Activated effector memory CD4-positive, alpha-beta T cell treated with Interleukin-2 at 50 U/mL for 16 hours (primary cell): ENCODE results near the gene TMTC2.

ENCODE experiments used
- DNase-seq: peaks from one replicate; pipeline ENCODE4 v3.0.0-alpha.2; 2020

Gene TMTC2

DNA sequence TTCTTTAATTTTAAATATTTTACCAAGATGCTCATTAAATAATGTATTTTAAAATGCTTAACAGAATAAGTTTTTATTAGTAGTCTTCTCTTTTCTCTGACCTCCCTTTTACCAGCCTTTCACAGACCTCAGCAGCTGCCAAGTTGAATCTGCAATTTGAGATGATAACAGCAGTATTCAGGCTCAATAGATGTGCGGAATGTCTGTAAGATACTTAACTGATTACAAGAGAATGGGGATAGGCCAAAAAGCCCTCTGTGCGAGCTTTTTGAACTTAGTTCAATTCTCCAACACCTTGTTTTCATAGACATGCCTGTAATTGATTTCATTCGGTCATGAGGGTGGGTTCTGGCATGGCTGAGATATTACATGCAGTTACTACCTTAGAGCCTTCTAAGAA lies 277.2 kb downstream of the TMTC2 start:
- no peak for DNase-seq

DNA sequence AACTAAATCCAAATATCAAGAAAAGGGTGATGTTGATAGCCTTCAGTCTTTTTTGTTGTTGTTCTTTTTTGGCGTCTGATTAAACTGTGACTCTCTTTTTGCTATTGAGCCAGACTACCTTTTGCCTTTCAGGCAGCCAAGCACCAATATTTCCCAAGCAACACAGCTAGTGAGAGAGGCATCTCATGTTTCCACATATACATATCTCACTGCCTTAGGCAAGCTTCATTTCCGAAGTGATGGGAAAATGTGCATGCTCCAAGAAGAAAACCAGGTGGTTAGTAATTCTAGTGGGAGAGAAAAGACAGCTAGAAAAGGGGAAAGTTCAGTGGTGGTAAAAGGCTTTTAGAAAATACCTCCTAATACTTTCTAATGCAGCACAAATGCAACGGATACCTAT lies 277.7 kb downstream of the TMTC2 start:
- DNase-seq = no peak

DNA sequence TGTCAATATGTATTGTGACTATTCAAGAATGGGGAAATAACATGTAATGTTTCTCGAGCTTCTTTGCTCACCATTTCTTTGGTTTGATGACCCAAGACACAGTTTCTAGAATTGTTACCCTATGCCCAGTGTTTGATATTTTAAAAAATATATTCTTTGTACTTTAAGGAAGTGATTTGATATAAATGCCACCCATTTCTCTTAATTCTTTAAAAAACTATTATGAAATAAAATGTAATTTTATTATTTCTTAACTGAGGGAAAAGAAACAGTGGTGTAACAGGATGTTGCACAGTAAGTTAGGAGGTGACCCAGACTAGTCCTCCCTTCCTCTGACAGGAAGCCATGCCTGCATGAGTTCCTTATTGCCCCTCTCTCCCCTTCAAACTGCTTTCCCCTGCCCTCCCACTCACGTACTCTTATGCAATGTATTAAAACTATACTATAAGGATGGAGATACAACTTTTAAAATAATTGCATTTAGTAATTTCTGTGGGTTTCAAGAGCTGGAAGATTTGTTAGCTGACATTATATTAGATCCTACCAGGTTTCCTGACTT lies 279.4 kb downstream of the TMTC2 start:
- DNase-seq = no peak

DNA sequence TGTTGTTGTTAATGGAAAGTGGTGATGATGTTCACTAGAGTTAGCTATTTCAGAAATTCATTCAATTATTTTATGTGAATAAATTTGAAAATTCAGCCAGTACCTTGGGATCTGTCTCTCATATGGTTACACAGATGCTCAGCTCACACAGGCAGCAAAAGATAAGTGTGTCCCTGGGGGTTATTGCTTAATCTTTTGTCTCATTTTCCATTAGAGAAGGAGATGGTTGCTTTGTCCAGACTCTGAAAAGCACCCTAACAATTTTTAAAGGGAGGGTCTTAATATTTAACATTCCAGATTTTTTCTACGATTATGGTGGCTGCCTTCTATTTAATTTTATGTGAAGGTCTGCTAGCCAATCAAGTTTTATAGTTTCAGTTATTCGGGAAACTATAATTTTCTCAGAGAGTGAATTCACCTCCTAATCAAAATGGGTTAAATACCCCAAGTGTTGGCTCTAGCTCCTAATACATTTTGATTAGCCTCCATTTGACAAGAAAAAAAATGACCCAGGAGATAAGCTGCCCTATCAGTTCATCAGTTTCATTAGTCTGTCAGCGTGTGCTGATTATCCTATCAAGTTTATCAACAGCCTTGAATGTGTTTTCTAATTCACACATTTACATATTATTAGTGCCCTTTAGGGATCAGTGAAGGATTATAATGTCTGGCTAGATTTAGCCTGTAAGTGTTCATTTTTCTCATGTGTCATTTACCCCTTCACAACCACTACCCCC lies 282.1 kb downstream of the TMTC2 start:
- DNase-seq = no peak

DNA sequence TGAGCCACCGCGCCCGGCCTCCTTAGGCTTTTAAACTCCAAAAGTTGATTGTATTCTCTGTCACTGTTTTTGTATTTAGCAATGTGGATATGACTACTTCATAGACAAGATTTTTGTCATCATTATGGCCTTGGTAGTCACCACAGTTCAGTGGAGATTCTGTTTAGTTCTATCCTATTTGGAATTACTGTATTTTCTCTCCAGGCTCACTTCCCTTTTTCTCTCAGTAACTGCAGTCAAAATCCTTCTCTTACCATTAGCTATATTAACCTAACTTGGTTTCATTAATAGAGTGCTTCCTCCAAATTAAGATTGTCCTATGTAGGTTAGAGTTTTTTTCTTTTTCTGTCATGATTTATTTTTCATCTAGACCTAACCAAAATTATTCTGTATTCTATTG lies 283.9 kb downstream of the TMTC2 start:
- no peak for DNase-seq

DNA sequence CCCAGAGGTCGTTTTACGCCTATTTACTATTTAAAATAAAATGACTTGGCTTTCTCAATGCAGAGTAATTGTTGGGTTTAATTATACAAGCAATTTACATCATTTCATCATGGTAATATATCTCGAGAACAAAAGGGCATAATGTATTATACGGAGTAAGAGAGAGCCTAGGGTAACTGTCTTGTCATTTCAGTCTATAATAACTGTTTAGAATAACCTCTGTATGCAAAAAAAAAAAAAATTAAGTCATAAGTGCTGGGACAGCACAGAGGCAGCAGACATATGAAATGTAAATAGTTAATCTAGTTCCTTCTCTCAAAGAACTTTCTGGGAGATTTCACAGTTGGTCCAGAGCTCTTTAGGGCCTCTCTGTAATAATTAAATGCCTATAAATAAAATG lies 284.9 kb downstream of the TMTC2 start:
- no peak for DNase-seq

DNA sequence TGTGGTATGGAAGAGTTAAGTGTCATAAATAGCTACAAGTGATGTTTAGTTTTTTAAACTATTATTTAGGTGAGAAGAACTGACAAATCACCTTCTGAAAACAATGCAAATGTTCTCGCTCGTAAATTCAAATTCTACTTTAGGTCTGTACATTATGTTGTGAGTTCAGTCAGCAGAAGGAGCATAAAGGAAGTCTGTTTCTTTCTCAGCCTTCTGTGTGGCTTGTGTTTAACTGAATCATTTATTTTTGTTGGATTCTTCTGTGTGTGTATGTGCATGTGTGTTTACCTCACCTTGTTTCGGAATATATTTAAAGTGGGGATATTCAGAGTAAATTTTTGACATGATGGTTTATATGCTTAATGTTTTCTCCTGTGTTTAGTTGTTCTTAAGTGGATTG lies 285.9 kb downstream of the TMTC2 start:
- no peak for DNase-seq

DNA sequence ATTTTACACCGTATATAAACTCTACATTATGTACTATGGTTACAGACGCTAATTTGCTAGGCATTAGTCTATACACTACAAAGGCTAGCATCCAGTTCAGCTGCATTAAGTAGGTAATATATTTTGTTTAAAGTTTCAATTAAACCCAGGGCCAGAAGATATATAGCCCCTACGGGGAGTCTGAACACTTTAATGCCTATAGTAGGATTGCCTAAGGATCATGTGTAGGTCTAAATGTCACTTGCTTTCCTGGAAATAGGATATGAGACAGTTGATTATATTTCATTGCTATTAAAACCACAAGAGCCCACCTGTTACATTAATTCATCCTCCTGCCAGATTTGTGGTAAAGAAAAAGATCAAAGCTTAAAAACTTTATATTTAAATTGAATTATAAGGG lies 286.9 kb downstream of the TMTC2 start:
- DNase-seq = no peak

DNA sequence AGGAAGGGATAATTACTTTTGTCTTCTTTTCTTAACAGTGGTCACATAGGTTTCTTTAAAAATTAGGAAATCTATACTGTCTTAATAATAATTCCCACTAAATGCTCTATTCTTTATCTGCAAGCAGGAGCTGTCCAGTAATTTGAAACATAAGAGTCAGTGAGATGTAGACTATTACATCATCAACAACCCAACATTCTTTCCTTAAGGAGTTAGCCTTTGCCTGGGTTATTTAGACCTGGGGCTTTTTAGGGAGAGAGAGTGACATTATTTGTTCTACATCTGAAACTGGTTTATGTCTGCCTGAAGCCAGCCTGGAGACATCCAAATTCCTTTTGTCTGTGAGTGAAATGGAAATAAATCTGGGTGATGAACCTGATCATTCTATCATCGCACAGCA lies 294.4 kb downstream of the TMTC2 start:
- DNase-seq = no peak

DNA sequence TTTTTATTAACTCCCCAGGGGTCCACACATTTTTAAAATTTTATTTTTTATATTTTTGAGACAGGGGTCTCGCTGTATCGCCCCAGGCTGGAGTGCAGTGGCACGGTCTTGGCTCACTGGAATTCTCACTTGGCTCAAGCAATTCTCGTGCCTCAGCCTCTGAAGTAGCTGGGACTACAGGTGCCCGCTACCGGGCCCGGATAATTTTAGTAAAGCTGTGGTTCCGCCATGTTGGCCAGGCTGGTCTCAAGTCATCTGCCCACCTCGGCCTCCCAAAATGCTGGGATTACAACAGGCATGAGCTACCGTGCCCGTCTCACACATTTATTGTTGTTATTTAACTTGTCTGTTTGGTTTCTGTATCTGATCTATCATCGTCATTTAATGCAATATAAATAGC lies 307.4 kb downstream of the TMTC2 start:
- no peak for DNase-seq

DNA sequence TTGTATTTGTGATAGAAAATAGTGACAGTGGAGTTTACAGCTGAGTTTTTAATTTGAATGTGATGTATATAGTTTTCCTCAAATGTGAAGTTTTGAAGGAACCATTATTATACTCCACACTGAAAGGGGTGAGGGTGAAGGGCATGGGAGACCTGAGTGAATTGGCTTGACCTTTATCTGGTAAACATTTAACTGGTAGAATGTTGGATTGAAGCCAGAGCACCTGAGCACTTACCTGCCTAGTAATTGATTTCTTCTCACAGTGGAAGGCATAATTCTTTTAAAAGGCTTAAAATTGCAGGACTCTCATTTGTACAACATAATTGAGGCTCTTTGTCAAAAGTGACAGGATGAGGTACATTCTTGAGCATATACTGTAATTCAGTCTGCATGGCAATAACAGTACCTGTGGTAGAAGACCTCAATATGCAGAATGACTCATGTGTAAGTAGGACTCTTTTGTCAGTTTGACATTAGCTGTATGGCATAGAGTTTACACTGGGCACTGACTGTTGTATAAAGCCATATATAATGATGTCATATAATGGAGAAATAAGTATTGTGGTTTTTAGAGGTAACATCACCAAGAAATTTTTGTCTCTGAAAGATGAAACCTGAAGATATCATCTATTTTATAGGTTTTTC lies 309.6 kb downstream of the TMTC2 start:
- no peak for DNase-seq

DNA sequence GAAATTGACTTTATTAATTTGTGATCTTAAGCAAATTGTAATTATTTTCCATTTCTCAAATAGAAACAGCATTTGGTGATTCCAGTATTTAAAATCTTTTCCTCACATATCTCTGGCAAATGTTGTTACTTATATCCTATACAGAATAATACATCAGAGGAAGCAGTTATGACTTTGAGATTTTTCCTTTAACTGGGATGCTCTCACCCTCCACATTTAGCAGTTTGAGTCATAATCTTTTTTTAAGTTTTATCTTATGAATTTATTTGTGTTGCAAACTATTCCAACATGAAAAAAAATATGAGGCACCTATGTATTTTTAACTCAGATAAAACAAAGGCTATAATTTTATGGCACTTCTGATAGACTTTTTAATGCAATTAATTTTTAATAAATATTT lies 311.8 kb downstream of the TMTC2 start:
- no peak for DNase-seq

DNA sequence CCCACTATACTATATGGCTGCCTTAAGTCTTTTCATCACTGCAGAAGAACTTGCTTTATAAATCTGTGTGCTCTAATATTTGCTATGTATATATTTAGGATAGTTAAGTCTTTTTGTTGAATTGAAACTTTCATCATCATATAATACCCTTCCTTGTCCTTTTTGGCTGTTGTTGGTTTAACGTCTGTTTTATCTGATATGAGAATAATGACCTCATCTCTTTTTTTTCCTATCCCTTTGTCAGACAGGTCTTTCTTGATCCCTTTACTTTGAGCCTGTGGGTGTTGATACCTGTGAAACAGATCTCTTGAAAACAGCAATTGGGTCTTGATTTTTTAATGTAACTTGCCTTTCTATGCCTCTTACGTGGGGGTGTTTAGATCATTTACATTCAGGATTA lies 316.3 kb downstream of the TMTC2 start:
- DNase-seq = no peak

DNA sequence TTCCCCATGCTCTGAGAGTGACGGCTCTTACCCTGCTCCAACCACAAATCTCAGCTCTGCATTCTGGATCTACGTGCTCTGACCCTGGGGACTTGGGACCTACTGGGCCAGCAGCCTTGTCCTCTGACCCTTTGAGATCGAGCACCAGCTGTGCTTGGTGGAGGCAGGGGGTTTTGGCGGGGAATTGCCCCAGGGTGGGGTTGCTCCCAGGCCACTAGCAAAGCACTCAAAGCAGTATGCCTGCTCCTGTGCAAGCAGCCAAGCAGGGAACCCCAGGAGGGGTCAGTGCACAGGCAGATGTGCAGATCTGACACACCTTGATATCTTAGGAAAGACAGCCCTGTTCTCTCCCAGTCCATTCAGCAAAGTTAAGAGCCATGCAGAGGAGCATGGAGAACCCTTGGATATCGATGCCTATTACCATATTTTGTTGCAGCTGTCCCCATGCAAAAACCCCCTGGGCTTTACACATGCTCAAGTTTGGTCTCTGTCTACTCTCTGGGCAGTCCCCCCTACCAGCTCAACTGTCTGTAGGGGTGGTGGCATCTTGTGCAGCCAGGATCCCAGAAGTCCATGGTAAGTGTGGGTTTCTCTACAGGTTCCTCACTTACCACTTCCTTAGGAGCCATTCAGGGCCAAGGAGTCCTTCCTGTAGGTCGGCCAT lies 319.0 kb downstream of the TMTC2 start:
- no peak for DNase-seq

DNA sequence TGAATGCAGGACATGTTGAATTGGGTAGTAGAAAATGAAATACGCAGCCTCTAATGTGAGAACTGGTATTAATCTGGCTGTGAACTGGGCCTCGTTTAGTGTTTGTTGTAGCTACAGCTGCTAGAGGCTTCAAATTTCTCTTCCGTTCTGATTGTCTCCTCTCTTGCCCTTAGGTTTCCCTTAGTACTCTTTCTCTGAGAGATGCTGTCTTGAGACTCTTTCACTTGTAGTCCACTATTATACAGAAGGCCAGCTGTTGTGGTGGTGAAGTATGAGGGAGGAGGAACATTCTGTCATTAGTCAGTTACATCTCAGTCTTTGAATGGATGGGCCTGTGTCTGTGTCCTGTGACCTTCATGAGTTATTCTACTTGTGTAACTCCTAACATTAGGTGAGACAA lies 322.0 kb downstream of the TMTC2 start:
- DNase-seq = no peak

DNA sequence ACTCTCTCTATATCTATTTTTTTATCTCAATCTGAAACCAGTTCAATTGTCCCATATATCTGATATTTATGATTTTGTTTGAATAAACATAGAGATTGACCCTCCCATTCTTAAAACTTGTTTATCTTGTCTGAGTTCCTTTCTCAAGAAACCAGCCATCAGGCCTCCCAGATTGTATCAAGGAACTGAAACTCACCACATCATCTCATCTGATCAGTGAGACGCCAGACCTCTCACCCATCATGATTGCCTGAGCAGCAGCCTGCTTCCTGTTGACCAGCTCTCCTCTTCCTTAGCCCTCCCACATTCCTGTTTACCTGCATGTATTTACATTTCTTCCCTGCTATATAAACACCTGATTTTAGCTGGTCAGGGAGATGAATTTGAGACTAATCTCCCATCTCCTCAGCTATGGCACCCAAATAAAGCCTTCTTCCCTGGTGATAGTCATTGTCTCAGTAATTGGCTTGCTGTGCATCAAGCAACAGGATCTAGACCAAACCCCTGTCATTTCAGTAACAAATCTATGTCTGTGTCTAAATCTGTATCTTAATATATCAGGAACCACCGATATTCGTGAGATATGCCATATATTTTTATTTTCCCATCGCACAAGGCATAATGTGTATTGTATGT lies 323.6 kb downstream of the TMTC2 start:
- DNase-seq = no peak

DNA sequence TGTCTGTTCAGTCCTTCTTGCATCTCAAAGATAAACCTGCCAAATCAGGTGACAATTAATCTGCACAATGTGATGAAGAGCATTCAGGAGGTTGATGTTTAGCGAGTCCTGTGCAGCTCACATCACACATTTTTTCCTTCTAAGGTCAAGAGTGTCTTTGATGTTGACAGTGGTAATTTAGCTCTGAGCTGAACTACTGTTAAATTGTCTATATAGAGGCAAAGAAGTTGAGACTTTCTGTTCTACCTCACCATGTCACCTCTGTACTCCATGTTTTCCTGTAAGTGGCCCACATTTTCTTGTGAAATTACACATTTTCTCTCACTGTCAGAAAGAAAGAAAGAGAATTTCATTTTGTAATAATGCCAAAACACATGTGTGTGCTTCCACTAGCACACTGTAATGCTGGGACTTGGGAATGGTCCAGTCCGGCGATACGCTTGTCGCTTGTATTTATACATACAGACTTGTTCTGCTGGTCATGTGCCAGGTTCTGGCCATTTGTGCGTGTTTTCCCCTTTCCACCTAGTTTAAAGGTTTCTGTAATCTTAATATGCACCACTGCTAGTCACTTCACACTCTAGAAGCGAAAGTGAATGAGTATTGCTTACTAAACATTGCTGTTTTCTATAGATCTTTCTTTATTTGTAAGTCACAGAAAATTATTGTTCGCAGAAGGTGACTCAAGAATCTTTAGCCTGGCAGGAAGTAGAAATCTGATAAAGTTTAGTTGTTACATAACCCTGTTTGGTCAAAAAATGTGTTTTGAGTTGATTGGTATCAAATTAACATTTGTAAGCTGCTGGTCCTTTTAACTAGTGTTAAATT lies 328.9 kb downstream of the TMTC2 start:
- no peak for DNase-seq

DNA sequence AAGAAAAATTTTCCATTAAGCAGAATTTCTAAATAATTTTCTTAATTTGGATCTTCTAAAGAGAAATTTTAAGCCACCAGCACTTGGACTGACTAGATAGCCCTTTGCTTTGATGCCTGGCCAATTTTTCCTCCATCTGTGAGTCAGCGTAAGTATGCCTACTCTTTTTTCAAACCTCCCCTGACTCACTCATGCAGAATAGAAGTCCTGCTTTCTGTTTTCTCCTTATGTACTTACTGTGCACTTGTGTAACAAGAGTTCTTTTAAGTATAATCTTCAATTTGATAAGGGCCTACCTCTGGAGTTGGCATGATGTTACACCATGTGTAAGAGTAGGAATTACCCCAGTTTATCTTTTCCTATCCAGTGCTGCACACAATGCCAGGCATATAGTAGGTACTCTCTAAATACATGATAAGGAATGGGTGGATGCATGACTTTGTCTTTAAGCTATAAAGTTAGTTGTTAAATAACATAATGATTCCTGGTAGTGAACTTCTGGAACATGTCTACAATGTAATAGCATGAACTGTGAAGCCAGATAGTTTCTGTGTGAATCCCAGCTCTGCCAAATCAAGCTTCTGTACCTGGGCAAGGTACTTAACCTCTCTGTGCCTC lies 329.6 kb downstream of the TMTC2 start:
- no peak for DNase-seq

DNA sequence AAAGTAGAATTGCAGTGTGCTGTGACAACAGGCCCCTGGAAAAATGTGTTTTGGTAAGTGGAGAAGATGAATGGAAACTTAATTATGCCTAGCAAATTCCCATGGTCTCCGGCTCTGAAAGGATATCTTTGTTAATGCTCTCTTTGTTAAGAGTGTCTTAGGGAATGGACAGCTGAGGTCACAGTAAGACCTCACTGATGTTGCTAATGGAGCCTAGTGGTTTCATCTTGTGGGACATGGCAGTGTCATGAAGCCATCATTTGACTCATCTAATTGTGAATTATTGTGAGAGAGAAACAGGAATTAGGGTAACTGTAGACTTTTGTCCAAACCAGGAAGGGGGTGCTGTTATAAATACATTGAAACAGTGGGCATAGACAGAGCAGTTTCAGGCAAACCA lies 330.3 kb downstream of the TMTC2 start:
- no peak for DNase-seq

DNA sequence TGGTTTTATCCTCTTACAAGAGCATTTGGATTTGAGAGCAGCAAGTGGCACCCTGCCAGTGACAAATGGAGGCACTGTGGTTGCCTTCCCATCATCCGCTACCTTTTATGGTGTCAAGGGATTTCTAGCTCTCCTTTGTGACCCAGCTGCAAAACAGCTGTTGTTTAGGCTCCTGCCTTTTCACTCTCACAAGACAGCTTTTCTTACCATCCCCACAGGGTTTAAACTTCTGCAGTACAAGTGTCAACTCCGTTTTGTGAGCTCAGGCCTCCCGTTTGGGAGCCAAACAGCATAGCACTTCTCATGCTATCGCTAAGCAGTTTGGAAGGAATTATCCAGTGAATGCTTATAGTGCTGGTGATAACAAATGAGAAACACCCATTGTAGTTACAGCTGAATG lies 331.4 kb downstream of the TMTC2 start:
- no peak for DNase-seq

DNA sequence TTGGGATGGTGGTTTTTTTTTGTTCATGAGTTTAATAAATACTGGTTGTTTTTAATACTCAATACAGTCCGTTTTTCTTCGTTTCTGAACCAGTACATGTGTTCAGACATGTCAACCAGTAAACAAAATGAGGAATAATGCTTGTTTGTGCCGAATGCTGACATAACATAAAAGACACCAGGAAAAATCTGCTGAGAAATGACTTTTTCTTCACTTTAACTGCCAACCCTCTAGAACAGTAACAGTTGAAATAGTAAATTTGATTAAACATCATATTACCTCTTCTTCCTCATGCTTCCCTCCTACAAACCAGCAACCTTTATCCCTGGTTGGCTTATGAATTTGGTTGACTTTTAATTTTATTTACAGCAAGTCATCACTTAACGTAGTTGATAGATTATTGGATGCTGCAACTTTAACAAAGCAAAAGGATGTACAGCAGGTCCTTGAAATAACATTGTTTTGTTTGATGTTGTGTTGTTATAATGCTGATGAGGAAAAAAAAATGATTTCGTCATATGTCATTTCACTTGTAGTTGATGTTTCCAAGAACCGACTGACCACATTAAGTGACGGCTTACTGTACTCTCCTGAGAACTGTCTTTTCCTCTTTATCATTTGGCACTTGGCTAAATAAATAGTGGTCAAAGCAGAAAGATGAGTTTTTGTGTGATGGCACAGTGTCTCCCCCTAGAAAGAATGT lies 340.5 kb downstream of the TMTC2 start:
- no peak for DNase-seq

DNA sequence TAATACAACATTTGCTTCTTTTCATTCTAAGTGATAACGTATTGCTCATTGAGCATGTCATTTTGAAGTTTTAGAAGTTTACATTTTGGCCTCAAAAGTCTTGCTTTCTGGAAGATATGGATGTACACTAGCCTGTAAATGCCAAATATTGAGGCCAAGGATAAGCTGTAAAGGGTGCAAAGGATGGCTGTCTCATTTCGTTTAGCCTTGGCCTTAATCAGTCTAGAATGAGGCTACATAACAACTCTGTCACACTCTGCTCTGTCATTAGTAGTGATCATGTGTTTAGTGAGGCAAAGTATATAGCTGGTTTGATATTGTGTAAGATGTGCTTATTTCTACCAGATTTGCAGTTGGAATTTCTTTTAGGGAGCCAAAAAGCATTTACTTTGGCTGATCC lies 344.5 kb downstream of the TMTC2 start:
- no peak for DNase-seq
